Limb (tissue), 2 donors: Measurements from ENCODE around the gene MYO1F.
"Not testable (repeated sequence)": the region's sequence is repeated elsewhere in the genome, so short reads cannot be mapped to it uniquely, and the experiment has no call there.

ENCODE experiments used
- DNase-seq, 2 donors: peaks; one replicate each; pipeline ENCODE4 v3.0.0-alpha.2; 2016; ENCODE audit errors: extremely low spot score in 2 of 2

The MYO1F gene

GRCh38 chr19:8564866-8565265, 12.4 kb downstream of the MYO1F start:
- DNase-seq: not testable (repeated sequence)

- no peak for DNase-seq
These were observed 16.0 kb downstream of the MYO1F start for GRCh38 chr19:8561075-8561764.

- DNase-seq: no peak
These were observed 18.9 kb downstream of the MYO1F start for GRCh38 chr19:8558325-8558724.

DNA sequence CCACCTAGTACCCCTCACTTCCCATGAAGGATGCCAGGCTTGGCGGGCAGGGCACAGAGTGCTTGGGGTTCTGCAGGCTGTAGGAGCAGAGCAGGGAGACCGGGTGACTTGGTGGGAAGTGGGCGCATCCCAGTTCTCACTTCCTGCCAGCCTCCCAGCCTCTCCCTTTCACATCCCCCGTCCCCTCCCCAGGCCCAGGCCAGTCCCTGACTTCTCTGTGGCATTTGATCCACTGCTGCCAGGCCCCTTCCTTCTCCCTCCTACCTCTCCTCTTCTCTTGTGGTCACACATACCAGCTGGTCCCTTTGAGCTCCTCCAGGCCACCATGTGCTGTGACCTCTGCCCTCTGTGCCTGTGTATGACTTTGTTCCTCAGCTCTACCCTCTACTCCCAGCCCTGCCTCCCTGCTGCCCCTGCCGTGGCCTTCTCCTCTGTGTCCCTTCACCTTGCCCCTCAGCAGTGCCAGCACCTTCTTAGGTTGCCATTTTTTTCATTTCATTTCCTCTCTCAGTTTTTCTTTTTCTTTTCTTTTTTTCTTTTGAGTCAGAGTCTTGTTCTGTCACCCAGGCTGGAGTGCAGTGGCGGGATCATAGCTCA, 19.5 kb downstream of the MYO1F start:
- no peak for DNase-seq

DNA sequence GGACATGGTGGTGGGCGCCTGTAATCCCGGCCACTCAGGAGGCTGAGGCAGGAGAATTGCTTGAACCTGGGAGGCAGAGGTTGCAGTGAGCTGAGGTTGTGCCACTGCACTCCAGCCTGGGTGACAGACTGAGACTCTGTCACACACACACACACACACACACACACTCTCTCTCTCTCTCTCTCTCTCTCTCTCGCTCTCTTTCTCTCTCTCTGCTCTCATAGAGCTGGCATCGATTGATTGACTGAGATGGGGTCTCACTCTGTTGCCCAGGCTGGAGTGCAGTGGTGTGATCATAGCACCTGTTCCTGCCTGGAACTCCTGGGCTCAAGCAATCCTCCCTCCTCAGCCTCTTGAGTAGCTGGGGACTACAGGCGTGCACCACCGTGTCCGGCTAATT, 23.5 kb downstream of the MYO1F start:
- not testable (repeated sequence) for DNase-seq

DNA sequence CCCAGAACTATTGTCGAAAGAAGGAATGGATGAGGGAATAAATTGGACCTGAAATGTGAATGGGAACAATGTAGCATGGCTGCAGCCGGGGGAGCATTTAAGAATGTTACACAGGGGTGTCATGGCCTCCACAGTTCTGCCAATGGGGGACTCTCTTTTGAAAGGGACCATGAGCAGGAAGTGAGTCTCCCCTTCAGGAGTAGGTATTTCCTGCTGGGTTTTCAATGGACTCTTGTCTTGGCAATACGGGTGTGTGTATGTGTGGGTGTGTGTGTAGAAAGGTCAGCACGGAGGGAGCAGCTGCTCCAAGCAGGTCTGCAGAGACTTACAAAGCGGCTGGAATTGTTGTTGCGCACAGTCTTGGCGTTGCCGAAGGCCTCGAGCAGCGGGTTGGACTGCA, 24.4 kb downstream of the MYO1F start:
- no peak for DNase-seq

- DNase-seq: no peak
These were observed 27.2 kb downstream of the MYO1F start for GRCh38 chr19:8550070-8550469.

DNA sequence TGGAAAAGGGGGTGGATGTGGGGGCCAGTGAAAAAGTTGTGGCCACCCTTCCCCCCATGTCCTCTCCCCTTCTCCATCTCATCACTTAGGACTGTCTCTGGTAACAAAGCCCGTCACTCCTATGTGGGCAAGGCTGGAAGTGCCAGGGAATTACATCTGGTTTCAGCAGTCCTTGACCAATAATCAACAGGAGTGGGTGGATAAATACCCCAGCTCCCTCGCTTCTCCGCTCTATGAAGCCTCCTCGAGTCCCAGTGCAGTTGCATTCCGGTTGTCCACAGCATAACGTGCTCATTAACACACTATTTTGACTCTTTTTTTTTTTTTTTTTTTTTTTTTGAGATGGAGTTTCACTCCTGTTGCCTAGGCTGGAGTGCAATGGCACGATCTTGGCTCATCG, 31.5 kb downstream of the MYO1F start:
- no peak for DNase-seq

DNA sequence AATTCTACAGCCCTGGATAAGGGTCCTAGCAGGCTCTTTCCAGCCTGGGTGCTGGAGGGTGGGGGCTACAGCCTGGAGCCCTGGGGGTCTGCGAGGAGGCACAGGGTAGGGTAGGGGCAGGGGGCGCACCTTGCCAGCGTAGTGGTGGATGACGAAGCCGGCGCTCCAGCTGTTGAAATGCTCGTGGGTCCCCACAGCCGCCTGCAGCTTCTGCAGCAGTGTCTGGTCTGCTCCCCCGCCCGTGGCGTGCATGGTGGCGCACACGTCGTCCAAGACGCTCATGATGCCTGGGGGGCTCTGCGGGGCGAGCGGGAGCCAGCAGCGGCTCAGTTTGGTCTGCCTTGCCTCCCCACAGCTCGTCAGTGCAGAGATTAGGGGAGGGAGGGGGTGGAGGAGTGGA, 33.1 kb downstream of the MYO1F start:
- no peak for DNase-seq

DNA sequence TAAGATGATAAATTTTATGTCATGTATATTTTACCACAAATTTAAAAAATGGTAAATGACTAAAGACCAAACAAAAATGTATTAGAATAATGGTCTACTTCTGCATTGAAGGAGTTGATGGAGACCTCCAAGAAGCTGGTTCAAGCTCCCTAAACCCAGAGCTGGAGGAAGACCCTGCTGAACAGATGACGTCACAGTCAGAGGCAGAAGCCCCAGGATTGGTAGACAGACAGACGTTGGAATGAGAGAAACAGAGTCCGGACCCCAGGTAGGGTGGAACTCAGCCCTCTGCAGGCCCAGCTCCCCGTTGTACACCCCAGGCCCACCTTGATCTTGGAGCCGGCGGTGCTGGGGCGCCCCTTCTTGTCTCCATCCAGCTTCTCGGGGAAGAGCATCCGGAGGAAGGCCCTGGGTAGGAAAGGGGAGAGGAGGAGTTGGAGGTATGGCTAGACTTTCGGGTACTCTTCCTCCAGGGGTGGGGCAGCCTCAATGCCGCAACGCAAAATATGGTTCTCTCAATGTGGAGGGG, 37.6 kb downstream of the MYO1F start:
- DNase-seq: no peak

DNA sequence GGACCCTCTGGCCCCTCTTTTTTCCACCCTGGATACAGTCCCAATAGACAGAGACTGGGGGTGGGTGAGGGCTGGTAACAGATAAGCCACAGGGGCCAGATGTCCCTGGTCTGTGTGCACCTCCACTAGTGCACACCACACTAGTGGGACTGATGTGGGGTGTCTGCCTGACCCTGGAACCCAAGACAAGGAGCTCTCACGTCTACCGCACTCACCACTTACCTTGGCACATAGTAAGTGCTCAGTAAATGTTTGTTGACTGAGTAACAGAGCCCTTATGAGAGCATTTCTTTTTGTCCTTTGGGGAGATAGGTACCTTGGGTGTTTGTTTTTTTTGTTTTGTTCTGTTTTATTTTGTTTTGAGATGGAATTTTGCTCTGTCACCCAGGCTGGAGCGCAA, 40.1 kb downstream of the MYO1F start:
- DNase-seq: no peak

GRCh38 chr19:8536282-8536681, 41.0 kb downstream of the MYO1F start:
- no peak for DNase-seq

DNA sequence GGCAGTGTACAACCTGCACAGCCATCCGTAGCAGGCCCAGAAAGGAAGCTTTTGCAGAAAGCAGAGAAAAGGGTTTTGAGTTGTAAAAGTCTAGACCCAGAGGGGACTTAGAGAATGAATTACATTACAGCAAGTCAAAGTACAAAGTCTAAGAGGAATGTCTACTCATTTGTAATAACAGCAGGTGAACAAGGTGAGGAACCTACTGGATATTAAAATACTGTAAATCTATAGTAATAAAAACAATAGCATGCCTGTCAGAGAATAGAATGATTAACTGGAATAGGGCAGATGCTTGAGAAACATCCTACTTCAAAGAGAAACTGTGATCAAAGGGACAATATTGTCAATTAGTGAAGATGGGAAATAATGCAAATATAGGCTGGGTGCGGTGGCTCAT, 45.0 kb downstream of the MYO1F start:
- DNase-seq: no peak

DNA sequence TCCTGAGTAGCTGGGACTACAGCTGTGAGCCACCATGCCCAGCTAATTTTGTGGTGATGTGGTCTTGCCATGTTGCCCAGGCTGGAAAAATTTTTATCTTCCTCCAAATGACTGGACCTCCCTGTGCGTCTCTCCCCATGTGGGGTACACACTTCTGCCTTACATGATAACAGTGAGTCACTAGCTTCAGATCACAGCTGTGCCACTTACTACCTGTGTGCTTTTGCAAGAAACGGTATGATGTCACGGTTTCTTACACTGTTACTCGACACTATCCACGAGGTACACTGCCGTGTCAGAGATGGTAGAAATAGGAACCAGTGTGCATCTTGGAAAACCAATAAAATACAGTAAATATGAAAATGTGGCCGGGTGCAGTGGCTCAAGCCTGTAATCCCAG, 45.8 kb downstream of the MYO1F start:
- DNase-seq: no peak

GRCh38 chr19:8530061-8530679, 47.1 kb downstream of the MYO1F start:
- no peak for DNase-seq

GRCh38 chr19:8529369-8530006, 47.8 kb downstream of the MYO1F start:
- DNase-seq: no peak

GRCh38 chr19:8528500-8528899, 48.7 kb downstream of the MYO1F start:
- no peak for DNase-seq

DNA sequence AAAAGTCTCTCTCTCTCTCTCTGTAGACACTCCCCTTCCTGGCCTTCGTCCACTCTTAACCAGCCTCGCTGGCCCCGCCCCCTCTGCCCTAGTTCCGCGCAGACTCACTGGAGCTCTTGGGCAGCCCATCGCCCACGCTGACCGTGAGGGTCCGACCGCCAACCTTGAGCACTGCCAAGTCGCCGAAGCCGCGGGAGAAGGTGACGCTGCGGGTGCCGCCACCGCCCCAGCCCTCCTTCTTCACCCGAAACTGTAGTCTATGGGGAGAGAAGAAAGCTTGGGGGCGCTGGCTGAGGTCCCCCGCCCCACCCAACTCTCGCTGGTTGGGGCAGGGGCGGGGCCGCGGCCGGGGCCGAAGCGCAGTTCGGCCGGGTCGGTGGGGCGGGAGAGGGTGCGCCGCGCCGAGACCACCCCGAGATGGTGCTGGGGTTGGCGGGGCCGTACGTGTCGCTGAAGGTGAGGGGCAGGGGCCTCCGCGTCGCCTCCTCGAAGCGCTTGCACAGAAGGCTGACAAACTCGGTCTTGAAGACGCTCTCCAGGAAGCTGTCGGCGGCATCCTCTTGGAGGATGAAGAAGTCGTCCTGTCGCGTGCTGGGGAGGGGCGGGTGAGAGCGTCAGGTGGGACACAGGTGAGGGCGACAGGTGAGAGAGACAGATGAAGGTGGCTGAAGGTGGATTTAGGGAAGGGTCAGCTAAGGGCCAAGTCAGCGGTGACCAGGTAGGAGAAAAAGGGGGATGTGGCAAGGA, 50.7 kb downstream of the MYO1F start:
- DNase-seq: peak; percentile 93 to 95

DNA sequence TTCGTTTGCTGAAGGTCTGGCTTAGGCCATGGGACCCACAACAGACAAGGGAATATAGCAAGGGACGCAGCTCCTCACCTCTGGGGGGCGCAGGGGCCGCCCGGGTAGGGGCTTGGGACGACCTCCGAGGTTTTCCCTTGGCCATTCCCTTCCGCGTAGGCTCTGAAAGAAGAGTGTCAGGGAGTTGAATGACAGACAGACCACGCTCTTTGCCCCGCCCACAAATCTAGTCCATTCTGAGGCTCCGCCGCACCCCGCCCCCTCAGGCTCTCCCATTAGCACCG, 51.9 kb downstream of the MYO1F start:
- DNase-seq: no peak

DNA sequence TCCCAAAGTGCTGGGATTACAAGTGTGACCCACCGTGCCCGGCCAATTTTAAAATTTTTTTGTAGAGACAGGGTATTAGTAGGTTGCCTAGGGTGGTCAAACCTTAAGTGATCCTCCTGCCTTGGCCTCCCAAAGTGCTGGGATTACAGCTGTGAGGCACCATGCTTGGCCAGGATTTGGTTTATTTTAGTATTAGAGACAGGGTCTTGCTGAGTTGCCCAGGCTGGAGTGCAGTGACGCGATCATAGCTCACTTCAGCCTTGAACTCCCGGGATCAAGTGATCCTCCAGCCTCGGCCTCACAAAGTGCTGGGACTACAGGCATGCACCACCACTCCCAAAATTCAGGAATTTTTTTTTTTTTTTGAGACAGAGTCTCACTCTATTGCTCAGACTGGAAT, 57.9 kb downstream of the MYO1F start:
- DNase-seq: no peak

DNA sequence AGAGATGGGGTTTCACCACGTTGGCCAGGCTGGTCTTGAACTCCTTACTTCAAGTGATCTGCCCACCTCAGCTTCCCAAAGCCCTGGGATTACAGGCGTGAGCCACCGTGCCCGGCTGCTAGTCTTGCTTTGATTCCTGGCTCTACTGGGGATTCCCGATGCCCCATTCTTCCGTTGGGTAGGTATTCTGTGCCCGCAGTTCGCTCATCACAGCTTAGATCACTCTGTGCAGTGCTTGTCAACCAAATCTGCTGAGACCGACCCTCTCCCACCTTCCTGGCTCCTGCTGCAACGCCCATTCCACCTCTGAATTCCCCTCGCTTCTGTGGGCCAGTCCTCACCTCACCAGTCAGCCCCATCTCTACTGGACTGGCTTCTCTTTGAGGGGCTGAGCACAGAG, 58.7 kb downstream of the MYO1F start:
- DNase-seq: no peak
